MCF 10A (cell line): ENCODE results near the gene SHISA9. TPM values are rescaled to one million over a fixed set of nuclear protein-coding genes. Genes with fewer than 3 reads are reported as not detected.
A peak's percentile ranks its signal among the peaks of the same experiment; 100 is the strongest.

ENCODE experiments used
- BruUV-seq: library from RNA; stranded (reverse); fragments of 400-500 nt; replicated peaks from 2 replicates; lab custom pipeline; 2021; lab: Mats Ljungman, UMichigan
- CTCF ChIA-PET: fragments of 300-600 bp; sonication (Branson Sonifier 250); formaldehyde crosslinking; extraction: SDS; loops from one replicate; lab custom pipeline; 2021; ENCODE audit warnings: antibody characterized with exemption, inconsistent platforms; lab: Yijun Ruan, JAX
- POLR2A ChIA-PET: fragments of 300-600, 350-650 bp; sonication (Branson Sonifier 250); formaldehyde crosslinking; extraction: SDS; loops from one replicate; lab custom pipeline; 2020; ENCODE audit warnings: antibody characterized with exemption, inconsistent platforms; lab: Yijun Ruan, JAX
- DNase-seq: peaks from one replicate; pipeline ENCODE4 v3.0.0-alpha.2; 2018; ENCODE audit not compliant: unreplicated experiment
- H3K27ac Mint-ChIP-seq: one replicate; pipeline ENCODE4 v1.8.0; 2022; ENCODE audit warnings: mild to moderate bottlenecking, low read depth, mixed read lengths; ENCODE audit not compliant: unreplicated experiment
- H3K27me3 Mint-ChIP-seq: one replicate; pipeline ENCODE4 v1.8.0; 2022; ENCODE audit warnings: mixed read lengths; ENCODE audit not compliant: insufficient read depth, unreplicated experiment
- H3K36me3 Mint-ChIP-seq: one replicate; pipeline ENCODE4 v1.8.0; 2022; ENCODE audit warnings: mild to moderate bottlenecking, moderate library complexity, mixed read lengths; ENCODE audit not compliant: insufficient read depth, unreplicated experiment
- H3K4me1 Mint-ChIP-seq: one replicate; pipeline ENCODE4 v1.8.0; 2022; ENCODE audit warnings: mixed read lengths; ENCODE audit not compliant: insufficient read depth, unreplicated experiment
- H3K4me3 Mint-ChIP-seq: one replicate; pipeline ENCODE4 v1.8.0; 2022; ENCODE audit warnings: mild to moderate bottlenecking, moderate library complexity, mixed read lengths; ENCODE audit not compliant: unreplicated experiment
- H3K9me3 Mint-ChIP-seq: one replicate; pipeline ENCODE4 v1.8.0; 2022; ENCODE audit warnings: mixed read lengths; ENCODE audit not compliant: unreplicated experiment
- intact Hi-C: fragments of 100-400 bp; cut with micrococcal nuclease; formaldehyde crosslinking; loops from 2 replicates; pipeline ENCODE4 v1.14.1; 2022
- total RNA-seq: library from RNA; stranded (reverse); gene quantifications from 2 replicates; pipeline ENCODE4 v1.2.3, GENCODE V29; 2022
- TF ChIP-seq, protein P1 (sequence below): fragments of 200-600 bp; IDR thresholded peaks from one replicate; pipeline ENCODE4 v1.8.0; 2022; ENCODE audit warnings: antibody characterized with exemption, mild to moderate bottlenecking; ENCODE audit not compliant: unreplicated experiment

Gene SHISA9
- total RNA-seq, 1 experiment from 2014 or later: 8.0 TPM

GRCh38 chr16:13171313-13171712 lies 269.9 kb downstream of the SHISA9 start:
- CTCF ChIA-PET: no interaction called here
- BruUV-seq: no TSS peak
- Mint-ChIP-seq H3K4me1 (peaks cover 8% of the 10 kb centered on the region), H3K4me3 (no peak overlapping the region), H3K9me3 (peaks cover 4% of the 10 kb centered on the region), H3K36me3 (no peaks in the 10 kb centered on the region), H3K27ac (no peak overlapping the region), H3K27me3 (no peaks in the 10 kb centered on the region)
- DNase-seq: no peak
- TF ChIP-seq, protein P1, sequence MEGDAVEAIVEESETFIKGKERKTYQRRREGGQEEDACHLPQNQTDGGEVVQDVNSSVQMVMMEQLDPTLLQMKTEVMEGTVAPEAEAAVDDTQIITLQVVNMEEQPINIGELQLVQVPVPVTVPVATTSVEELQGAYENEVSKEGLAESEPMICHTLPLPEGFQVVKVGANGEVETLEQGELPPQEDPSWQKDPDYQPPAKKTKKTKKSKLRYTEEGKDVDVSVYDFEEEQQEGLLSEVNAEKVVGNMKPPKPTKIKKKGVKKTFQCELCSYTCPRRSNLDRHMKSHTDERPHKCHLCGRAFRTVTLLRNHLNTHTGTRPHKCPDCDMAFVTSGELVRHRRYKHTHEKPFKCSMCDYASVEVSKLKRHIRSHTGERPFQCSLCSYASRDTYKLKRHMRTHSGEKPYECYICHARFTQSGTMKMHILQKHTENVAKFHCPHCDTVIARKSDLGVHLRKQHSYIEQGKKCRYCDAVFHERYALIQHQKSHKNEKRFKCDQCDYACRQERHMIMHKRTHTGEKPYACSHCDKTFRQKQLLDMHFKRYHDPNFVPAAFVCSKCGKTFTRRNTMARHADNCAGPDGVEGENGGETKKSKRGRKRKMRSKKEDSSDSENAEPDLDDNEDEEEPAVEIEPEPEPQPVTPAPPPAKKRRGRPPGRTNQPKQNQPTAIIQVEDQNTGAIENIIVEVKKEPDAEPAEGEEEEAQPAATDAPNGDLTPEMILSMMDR: no peak
- POLR2A ChIA-PET: no interaction called here
- intact Hi-C loops: no loop called here

- Mint-ChIP-seq H3K9me3 (no peaks in the 10 kb centered on the region), H3K4me1 (peaks cover 8% of the 10 kb centered on the region), H3K4me3 (no peak overlapping the region), H3K27me3 (no peaks in the 10 kb centered on the region), H3K36me3 (no peaks in the 10 kb centered on the region), H3K27ac (peak overlapping the region; percentile 76)
- BruUV-seq: no TSS peak
- POLR2A ChIA-PET: no interaction called here
- TF ChIP-seq, protein P1: no peak
- peak; percentile 35 for DNase-seq
- CTCF ChIA-PET: no interaction called here
- intact Hi-C loops: no loop called here
These were observed 275.3 kb downstream of the SHISA9 start for GRCh38 chr16:13176711-13177110.

GRCh38 chr16:13178318-13178717 lies 276.9 kb downstream of the SHISA9 start:
- POLR2A ChIA-PET: no interaction called here

DNA sequence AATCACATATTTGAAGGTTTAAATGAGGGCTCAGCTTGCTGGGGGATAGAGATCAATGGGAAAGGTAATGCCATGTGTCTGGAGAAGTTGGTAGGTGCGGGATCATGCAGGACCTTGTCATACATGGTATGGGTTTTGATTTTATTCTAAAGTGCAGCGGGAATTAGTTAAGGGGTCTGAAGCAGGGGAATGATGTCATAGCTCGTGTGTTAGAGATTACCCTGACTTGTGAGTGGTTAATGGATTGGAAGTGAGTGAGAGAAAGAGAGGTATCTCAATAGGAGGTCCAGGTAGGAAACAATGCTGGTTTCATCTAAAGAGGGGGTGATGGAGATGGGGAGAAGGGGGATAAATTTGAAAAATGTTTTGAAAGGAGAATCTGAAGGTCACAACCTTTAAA lies 280.0 kb downstream of the SHISA9 start:
- H3K36me3 Mint-ChIP-seq: no peaks in the 10 kb centered on the region
- H3K27me3 Mint-ChIP-seq: no peaks in the 10 kb centered on the region
- H3K4me1 Mint-ChIP-seq: peaks cover 4% of the 10 kb centered on the region
- no peak overlapping the region for H3K27ac Mint-ChIP-seq
- TF ChIP-seq, protein P1: no peak
- intact Hi-C loops: no loop called here
- DNase-seq: no peak
- ChIA-PET POLR2A (interaction anchor here (0.7 kb wide), 1 partner anchor 50 kb away, joined by 3 read pairs; no protein-coding TSS in a partner anchor), CTCF (interaction anchor here (0.7 to 1.0 kb wide), 2 partner anchors 287 to 401 kb away, joined by 3 to 5 read pairs; no protein-coding TSS in a partner anchor)
- H3K4me3 Mint-ChIP-seq: no peak overlapping the region
- BruUV-seq: no TSS peak
- peaks cover 8% of the 10 kb centered on the region for H3K9me3 Mint-ChIP-seq

More at GRCh38 chr16:13178318-13178717, 276.9 kb downstream of the SHISA9 start:
- peaks cover 8% of the 10 kb centered on the region for H3K4me1 Mint-ChIP-seq
- H3K9me3 Mint-ChIP-seq: peaks cover under 1% of the 10 kb centered on the region
- DNase-seq: no peak
- CTCF ChIA-PET: interaction anchor here (0.6 kb wide), 1 partner anchor 723 kb away, joined by 3 read pairs; no protein-coding TSS in a partner anchor
- no peak overlapping the region for H3K4me3 Mint-ChIP-seq
- TF ChIP-seq, protein P1: no peak
- H3K27me3 Mint-ChIP-seq: no peaks in the 10 kb centered on the region
- intact Hi-C loops: no loop called here
- BruUV-seq: no TSS peak
- H3K27ac Mint-ChIP-seq: no peak overlapping the region
- H3K36me3 Mint-ChIP-seq: no peaks in the 10 kb centered on the region
